OCI-M2 (cell line): ENCODE results near the gene USE1.

Experiments used
- DNase-seq: peaks from one replicate; lab custom pipeline; 2025; ENCODE audit not compliant: unreplicated experiment; lab: John Stamatoyannopoulos, UW

The USE1 gene

GRCh38 chr19:17235971-17236777 is 21.0 kb downstream of the USE1 start:
- DNase-seq: no peak

GRCh38 chr19:17236811-17237543 is 21.8 kb downstream of the USE1 start:
- DNase-seq: no peak

- DNase-seq: no peak
These were observed 22.9 kb downstream of the USE1 start for GRCh38 chr19:17237747-17238706.

GRCh38 chr19:17240062-17240752 is 25.1 kb downstream of the USE1 start:
- DNase-seq: no peak

- no peak for DNase-seq
These were observed 25.8 kb downstream of the USE1 start for GRCh38 chr19:17240826-17241399.

- DNase-seq: no peak
These were observed 27.5 kb downstream of the USE1 start for GRCh38 chr19:17242431-17243208.

GRCh38 chr19:17243211-17243829 is 28.2 kb downstream of the USE1 start:
- no peak for DNase-seq

GRCh38 chr19:17243830-17244617 is 28.9 kb downstream of the USE1 start:
- DNase-seq: no peak

GRCh38 chr19:17244618-17245534 is 29.7 kb downstream of the USE1 start:
- DNase-seq: no peak

- no peak for DNase-seq
These were observed 30.4 kb downstream of the USE1 start, which contains the start of gene NR2F6 for GRCh38 chr19:17245535-17245984. NR2F6 (minus strand) TSS chr19:17245919; CDS start chr19:17245220, 699 bp downstream.

- no peak for DNase-seq
These were observed 31.7 kb downstream of the USE1 start for GRCh38 chr19:17246681-17247425.

GRCh38 chr19:17248011-17248776 is 33.0 kb downstream of the USE1 start:
- DNase-seq: no peak

GRCh38 chr19:17249887-17250548 is 34.9 kb downstream of the USE1 start:
- no peak for DNase-seq

- no peak for DNase-seq
These were observed 39.5 kb downstream of the USE1 start for GRCh38 chr19:17254636-17255035.

- DNase-seq: no peak
These were observed 40.0 kb downstream of the USE1 start for GRCh38 chr19:17255150-17255621.
